OCI-LY7 (cell line): ENCODE measurements around the gene UGT1A10. TPM values are rescaled to one million over a fixed set of nuclear protein-coding genes. Genes with fewer than 3 reads are reported as not detected.
A peak's percentile ranks its signal among the peaks of the same experiment; 100 is the strongest.

Experiments used
- BruUV-seq: library from RNA; stranded (reverse); fragments of 400-500 nt; replicated peaks from 2 replicates; lab custom pipeline; 2021; lab: Mats Ljungman, UMichigan
- CTCF ChIA-PET: fragments of 300-600 bp; sonication (Branson Sonifier 250); formaldehyde crosslinking; loops from one replicate; lab custom pipeline; 2022; ENCODE audit warnings: antibody characterized with exemption; ENCODE audit not compliant: unreplicated experiment; lab: Charles Lee
- POLR2A ChIA-PET: fragments of 300-600 bp; sonication (Branson Sonifier 250); formaldehyde crosslinking; loops from one replicate; lab custom pipeline; 2022; ENCODE audit warnings: antibody characterized with exemption; lab: Charles Lee
- DNase-seq: peaks from one replicate; pipeline ENCODE4 v3.0.0-alpha.2; 2015; ENCODE audit warnings: low spot score
- H2AFZ ChIP-seq: fragments of 200-600 bp; sonication (generic), shearing (Covaris generic); 2 replicates; pipeline ENCODE4 v1.6.1; 2014; ENCODE audit warnings: mild to moderate bottlenecking, antibody characterized with exemption, low read length, moderate library complexity
- H3K27ac ChIP-seq: fragments of 200-600 bp; sonication (generic); 2 replicates; pipeline ENCODE4 v1.5.1; 2014; ENCODE audit warnings: mixed run types, low read depth, mild to moderate bottlenecking, moderate library complexity, low read length, inconsistent platforms; ENCODE audit not compliant: poor library complexity, severe bottlenecking
- H3K36me3 ChIP-seq: fragments of 200-600 bp; sonication (generic); 2 replicates; pipeline ENCODE4 v1.6.1; 2014; ENCODE audit warnings: mild to moderate bottlenecking, antibody characterized with exemption, low read length, moderate library complexity, mixed read lengths; ENCODE audit not compliant: insufficient read depth
- H3K4me1 ChIP-seq: fragments of 200-600 bp; sonication (generic); 2 replicates; pipeline ENCODE4 v1.5.1; 2014; ENCODE audit warnings: mild to moderate bottlenecking, low read length; ENCODE audit not compliant: insufficient read depth, poor library complexity, severe bottlenecking
- H3K4me2 ChIP-seq: fragments of 200-600 bp; sonication (generic); 2 replicates; pipeline ENCODE4 v1.6.1; 2014; ENCODE audit warnings: mild to moderate bottlenecking, low read length
- H3K4me3 ChIP-seq: fragments of 200-600 bp; sonication (generic); 2 replicates; pipeline ENCODE4 v1.5.1; 2014; ENCODE audit warnings: mild to moderate bottlenecking, low read depth, low read length; ENCODE audit not compliant: poor library complexity, severe bottlenecking
- H3K79me2 ChIP-seq: fragments of 200-600 bp; sonication (generic); 2 replicates; pipeline ENCODE4 v1.6.1; 2016; ENCODE audit warnings: low read depth, mild to moderate bottlenecking, low read length, moderate library complexity, mixed read lengths; ENCODE audit not compliant: insufficient read depth
- H3K9me2 ChIP-seq: fragments of 200-600 bp; sonication (generic); 2 replicates; pipeline ENCODE4 v1.6.1; 2016; ENCODE audit warnings: mild to moderate bottlenecking, low read length, mixed read lengths; ENCODE audit not compliant: insufficient read depth
- H3K9me3 ChIP-seq: fragments of 200-600 bp; sonication (generic); 2 replicates; pipeline ENCODE4 v1.6.1; 2014; ENCODE audit warnings: mild to moderate bottlenecking, mixed run types, low read length, mixed read lengths
- H4K20me1 ChIP-seq: fragments of 200-600 bp; sonication (generic); 2 replicates; pipeline ENCODE4 v1.6.1; 2014; ENCODE audit warnings: mild to moderate bottlenecking, antibody characterized with exemption, low read length, moderate library complexity, mixed read lengths; ENCODE audit not compliant: insufficient read depth
- CTCF ChIP-seq: fragments of 200-600 bp; sonication (generic); conservative IDR thresholded peaks from 2 replicates; pipeline ENCODE4 v1.5.1; 2014; ENCODE audit warnings: mild to moderate bottlenecking, antibody characterized with exemption, low read length, moderate library complexity, mixed read lengths
- EZH2phosphoT487 ChIP-seq: fragments of 200-600 bp; sonication (generic); IDR thresholded peaks from 2 replicates; pipeline ENCODE4 v1.6.1; 2018; ENCODE audit warnings: low read depth, borderline replicate concordance, mild to moderate bottlenecking, mixed run types, antibody characterized with exemption, low read length, moderate library complexity, mixed read lengths
- intact Hi-C: fragments of 100-400 bp; cut with micrococcal nuclease; formaldehyde crosslinking; loops from one replicate; pipeline ENCODE4 v1.10.0; 2022; ENCODE audit not compliant: unreplicated experiment
- total RNA-seq, 2 experiments: library from RNA; depleted of rRNA in 1 of 2; stranded (reverse); fragments of >200 nt in 1 of 2; shearing (Covaris generic) in 1 of 2; gene quantifications; 2 replicates each; pipeline ENCODE4 v1.2.3, GENCODE V29; 2014 to 2022

Gene UGT1A10
- total RNA-seq, 2 experiments from 2014 or later: not detected

GRCh38 chr2:233801357-233802131 lies 165.3 kb downstream of the UGT1A10 start:
- Histone ChIP-seq H3K27ac (no peak overlapping the region), H3K9me3 (no peaks in the 10 kb centered on the region), H3K79me2 (no peaks in the 10 kb centered on the region), H3K4me1 (peaks cover 11% of the 10 kb centered on the region), H3K36me3 (no peaks in the 10 kb centered on the region), H2AFZ (no peak overlapping the region), H3K4me2 (no peak overlapping the region; the same call in 1 of the 2 replicates), H4K20me1 (no peaks in the 10 kb centered on the region), H3K4me3 (no peak overlapping the region), H3K9me2 (no peaks in the 10 kb centered on the region)
- TF ChIP-seq CTCF (peak; percentile 39), EZH2phosphoT487 (no peak)
- DNase-seq: peak; percentile 57
- no TSS peak for BruUV-seq
- ChIA-PET CTCF (no interaction called here), POLR2A (interaction anchor here (1.3 kb wide), 1 partner anchor 10 kb away, joined by 3 read pairs; no protein-coding TSS in a partner anchor)
- intact Hi-C loops: no loop called here

GRCh38 chr2:233802132-233802815 lies 166.0 kb downstream of the UGT1A10 start:
- CTCF ChIA-PET: no interaction called here
- peaks cover 11% of the 10 kb centered on the region for H3K4me1 ChIP-seq
- H3K4me3 ChIP-seq: no peak overlapping the region
- intact Hi-C loops: no loop called here
- H3K9me3 ChIP-seq: no peaks in the 10 kb centered on the region
- H2AFZ ChIP-seq: no peak overlapping the region
- H3K79me2 ChIP-seq: no peaks in the 10 kb centered on the region
- H3K4me2 ChIP-seq: no peak overlapping the region
- POLR2A ChIA-PET: interaction anchor here (1.3 kb wide), 1 partner anchor 11 kb away, joined by 3 read pairs; no protein-coding TSS in a partner anchor
- TF ChIP-seq CTCF: no peak
- TF ChIP-seq EZH2phosphoT487: no peak
- DNase-seq: no peak
- H3K9me2 ChIP-seq: no peaks in the 10 kb centered on the region
- H4K20me1 ChIP-seq: no peaks in the 10 kb centered on the region
- BruUV-seq: no TSS peak
- H3K27ac ChIP-seq: no peak overlapping the region
- no peaks in the 10 kb centered on the region for H3K36me3 ChIP-seq
